ENCODE results near the gene AKT3. TPM values are rescaled to one million over a fixed set of nuclear protein-coding genes. Genes with fewer than 3 reads are reported as not detected.

AKT3 gene
- total and polyA plus RNA-seq, 2 experiments from 2014 or later, result 4.5 to 18.5 TPM

GRCh38 chr1:243587285-243587684 lies 262.8 kb downstream of the AKT3 start:
- Histone ChIP-seq H4K20me1 (replicated peaks; ENCODE audit: insufficient read depth) (no peaks in the 10 kb centered on the region), H3K36me3 (ENCODE audit: insufficient read depth) (peaks cover 4% of the 10 kb centered on the region; the same call in 1 of the 2 replicates), H3K4me3 (no peak overlapping the region), H3K27ac (ENCODE audit: low read depth) (no peak overlapping the region), H3F3A (replicated peaks; ENCODE audit: low read depth) (no peaks in the 10 kb centered on the region), H3K4me2 (no peak overlapping the region), H2AFZ (no peak overlapping the region), H3K9me2 (ENCODE audit: insufficient read depth) (no peaks in the 10 kb centered on the region), H3K79me2 (replicated peaks; ENCODE audit: insufficient read depth) (peaks cover 8% of the 10 kb centered on the region), H3K4me1 (ENCODE audit: insufficient read depth) (no peaks in the 10 kb centered on the region), H3K27me3 (ENCODE audit: insufficient read depth) (no peaks in the 10 kb centered on the region)
- no peak overlapping the region for H3K4me3 Mint-ChIP-seq
- no peak for DNase-seq (ENCODE audit: low spot score)
- H3K27me3 Mint-ChIP-seq (ENCODE audit: insufficient read depth, low read depth, poor library complexity), result no peaks in the 10 kb centered on the region
- H3K9me3 Mint-ChIP-seq, result peaks cover 23% of the 10 kb centered on the region
- H3K4me1 Mint-ChIP-seq, result no peaks in the 10 kb centered on the region
- TF ChIP-seq CREB1 (CRISPR knock-in tag; IDR thresholded peaks at IDR 0.05; ENCODE audit: low read depth), result no peak
- no peak for TF ChIP-seq REST (IDR thresholded peaks at IDR 0.05; ENCODE audit: unreplicated experiment)
- TF ChIP-seq JUNB (IDR thresholded peaks at IDR 0.05; ENCODE audit: unreplicated experiment), result no peak
- no peak for TF ChIP-seq EZH2 (IDR thresholded peaks at IDR 0.05; ENCODE audit: low read depth, unreplicated experiment)
- TF ChIP-seq ZNF114 (CRISPR knock-in tag; IDR thresholded peaks at IDR 0.05), result no peak
- no peak for ATAC-seq
- H3K27ac Mint-ChIP-seq, result no peak overlapping the region
- H3K36me3 Mint-ChIP-seq (ENCODE audit: low read depth), result peaks cover 33% of the 10 kb centered on the region; the same call in 2 of the 3 replicates

DNA sequence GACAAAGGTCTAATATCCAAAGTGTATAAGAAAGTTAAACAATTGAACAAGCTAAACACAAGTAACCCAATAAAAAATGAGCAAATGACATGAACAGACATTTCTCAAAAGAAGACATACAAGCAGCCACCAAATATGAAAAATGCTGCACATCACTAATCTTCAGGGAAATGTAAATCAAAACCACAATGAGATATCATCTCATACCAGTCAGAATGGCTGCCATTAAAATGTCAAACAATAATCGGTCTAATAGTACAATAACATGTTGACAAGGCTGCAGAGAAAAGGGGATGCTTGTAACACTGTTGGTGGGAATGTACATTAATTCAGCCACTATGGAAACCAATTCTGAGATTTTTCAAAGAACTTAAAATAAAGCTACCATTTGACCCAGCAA lies 264.1 kb downstream of the AKT3 start:
- H3K36me3 ChIP-seq (ENCODE audit: insufficient read depth), result peaks cover 4% of the 10 kb centered on the region; the same call in 1 of the 2 replicates
- TF ChIP-seq, protein P1, sequence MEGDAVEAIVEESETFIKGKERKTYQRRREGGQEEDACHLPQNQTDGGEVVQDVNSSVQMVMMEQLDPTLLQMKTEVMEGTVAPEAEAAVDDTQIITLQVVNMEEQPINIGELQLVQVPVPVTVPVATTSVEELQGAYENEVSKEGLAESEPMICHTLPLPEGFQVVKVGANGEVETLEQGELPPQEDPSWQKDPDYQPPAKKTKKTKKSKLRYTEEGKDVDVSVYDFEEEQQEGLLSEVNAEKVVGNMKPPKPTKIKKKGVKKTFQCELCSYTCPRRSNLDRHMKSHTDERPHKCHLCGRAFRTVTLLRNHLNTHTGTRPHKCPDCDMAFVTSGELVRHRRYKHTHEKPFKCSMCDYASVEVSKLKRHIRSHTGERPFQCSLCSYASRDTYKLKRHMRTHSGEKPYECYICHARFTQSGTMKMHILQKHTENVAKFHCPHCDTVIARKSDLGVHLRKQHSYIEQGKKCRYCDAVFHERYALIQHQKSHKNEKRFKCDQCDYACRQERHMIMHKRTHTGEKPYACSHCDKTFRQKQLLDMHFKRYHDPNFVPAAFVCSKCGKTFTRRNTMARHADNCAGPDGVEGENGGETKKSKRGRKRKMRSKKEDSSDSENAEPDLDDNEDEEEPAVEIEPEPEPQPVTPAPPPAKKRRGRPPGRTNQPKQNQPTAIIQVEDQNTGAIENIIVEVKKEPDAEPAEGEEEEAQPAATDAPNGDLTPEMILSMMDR (conservative IDR thresholded peaks at IDR 0.05; ENCODE audit: low read depth in 2 of 2), result no peak
- TF ChIP-seq, protein P2, sequence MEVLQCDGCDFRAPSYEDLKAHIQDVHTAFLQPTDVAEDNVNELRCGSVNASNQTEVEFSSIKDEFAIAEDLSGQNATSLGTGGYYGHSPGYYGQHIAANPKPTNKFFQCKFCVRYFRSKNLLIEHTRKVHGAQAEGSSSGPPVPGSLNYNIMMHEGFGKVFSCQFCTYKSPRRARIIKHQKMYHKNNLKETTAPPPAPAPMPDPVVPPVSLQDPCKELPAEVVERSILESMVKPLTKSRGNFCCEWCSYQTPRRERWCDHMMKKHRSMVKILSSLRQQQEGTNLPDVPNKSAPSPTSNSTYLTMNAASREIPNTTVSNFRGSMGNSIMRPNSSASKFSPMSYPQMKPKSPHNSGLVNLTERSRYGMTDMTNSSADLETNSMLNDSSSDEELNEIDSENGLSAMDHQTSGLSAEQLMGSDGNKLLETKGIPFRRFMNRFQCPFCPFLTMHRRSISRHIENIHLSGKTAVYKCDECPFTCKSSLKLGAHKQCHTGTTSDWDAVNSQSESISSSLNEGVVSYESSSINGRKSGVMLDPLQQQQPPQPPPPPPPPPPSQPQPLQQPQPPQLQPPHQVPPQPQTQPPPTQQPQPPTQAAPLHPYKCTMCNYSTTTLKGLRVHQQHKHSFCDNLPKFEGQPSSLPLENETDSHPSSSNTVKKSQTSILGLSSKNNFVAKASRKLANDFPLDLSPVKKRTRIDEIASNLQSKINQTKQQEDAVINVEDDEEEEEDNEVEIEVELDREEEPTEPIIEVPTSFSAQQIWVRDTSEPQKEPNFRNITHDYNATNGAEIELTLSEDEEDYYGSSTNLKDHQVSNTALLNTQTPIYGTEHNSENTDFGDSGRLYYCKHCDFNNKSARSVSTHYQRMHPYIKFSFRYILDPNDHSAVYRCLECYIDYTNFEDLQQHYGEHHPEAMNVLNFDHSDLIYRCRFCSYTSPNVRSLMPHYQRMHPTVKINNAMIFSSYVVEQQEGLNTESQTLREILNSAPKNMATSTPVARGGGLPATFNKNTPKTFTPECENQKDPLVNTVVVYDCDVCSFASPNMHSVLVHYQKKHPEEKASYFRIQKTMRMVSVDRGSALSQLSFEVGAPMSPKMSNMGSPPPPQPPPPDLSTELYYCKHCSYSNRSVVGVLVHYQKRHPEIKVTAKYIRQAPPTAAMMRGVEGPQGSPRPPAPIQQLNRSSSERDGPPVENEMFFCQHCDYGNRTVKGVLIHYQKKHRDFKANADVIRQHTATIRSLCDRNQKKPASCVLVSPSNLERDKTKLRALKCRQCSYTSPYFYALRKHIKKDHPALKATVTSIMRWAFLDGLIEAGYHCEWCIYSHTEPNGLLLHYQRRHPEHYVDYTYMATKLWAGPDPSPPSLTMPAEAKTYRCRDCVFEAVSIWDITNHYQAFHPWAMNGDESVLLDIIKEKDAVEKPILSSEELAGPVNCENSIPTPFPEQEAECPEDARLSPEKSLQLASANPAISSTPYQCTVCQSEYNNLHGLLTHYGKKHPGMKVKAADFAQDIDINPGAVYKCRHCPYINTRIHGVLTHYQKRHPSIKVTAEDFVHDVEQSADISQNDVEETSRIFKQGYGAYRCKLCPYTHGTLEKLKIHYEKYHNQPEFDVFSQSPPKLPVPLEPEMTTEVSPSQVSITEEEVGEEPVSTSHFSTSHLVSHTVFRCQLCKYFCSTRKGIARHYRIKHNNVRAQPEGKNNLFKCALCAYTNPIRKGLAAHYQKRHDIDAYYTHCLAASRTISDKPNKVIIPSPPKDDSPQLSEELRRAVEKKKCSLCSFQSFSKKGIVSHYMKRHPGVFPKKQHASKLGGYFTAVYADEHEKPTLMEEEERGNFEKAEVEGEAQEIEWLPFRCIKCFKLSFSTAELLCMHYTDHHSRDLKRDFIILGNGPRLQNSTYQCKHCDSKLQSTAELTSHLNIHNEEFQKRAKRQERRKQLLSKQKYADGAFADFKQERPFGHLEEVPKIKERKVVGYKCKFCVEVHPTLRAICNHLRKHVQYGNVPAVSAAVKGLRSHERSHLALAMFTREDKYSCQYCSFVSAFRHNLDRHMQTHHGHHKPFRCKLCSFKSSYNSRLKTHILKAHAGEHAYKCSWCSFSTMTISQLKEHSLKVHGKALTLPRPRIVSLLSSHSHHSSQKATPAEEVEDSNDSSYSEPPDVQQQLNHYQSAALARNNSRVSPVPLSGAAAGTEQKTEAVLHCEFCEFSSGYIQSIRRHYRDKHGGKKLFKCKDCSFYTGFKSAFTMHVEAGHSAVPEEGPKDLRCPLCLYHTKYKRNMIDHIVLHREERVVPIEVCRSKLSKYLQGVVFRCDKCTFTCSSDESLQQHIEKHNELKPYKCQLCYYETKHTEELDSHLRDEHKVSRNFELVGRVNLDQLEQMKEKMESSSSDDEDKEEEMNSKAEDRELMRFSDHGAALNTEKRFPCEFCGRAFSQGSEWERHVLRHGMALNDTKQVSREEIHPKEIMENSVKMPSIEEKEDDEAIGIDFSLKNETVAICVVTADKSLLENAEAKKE (CRISPR knock-in tag; IDR thresholded peaks at IDR 0.05), result no peak
- TF ChIP-seq JUNB (IDR thresholded peaks at IDR 0.05; ENCODE audit: unreplicated experiment) (no peak), NANOG (IDR thresholded peaks at IDR 0.05; ENCODE audit: borderline replicate concordance) (no peak), ZNF331 (CRISPR knock-in tag; IDR thresholded peaks at IDR 0.05; ENCODE audit: low read depth) (no peak), ETS1 (IDR thresholded peaks at IDR 0.05) (no peak)

More for the DNA sequence above, 264.1 kb downstream of the AKT3 start:
- H3F3A ChIP-seq (replicated peaks; ENCODE audit: low read depth), result no peaks in the 10 kb centered on the region
- no peak overlapping the region for H3K4me3 ChIP-seq
- no peaks in the 10 kb centered on the region for H3K4me1 ChIP-seq (ENCODE audit: insufficient read depth)
- H3K4me3 Mint-ChIP-seq, result no peak overlapping the region
- peaks cover 8% of the 10 kb centered on the region for H3K79me2 ChIP-seq (replicated peaks; ENCODE audit: insufficient read depth)
- no peaks in the 10 kb centered on the region for H3K4me1 Mint-ChIP-seq
- H3K27me3 ChIP-seq (ENCODE audit: insufficient read depth), result no peaks in the 10 kb centered on the region
- H3K9me3 Mint-ChIP-seq, result peaks cover 30% of the 10 kb centered on the region
- H2AFZ ChIP-seq, result no peak overlapping the region
- no peaks in the 10 kb centered on the region for H4K20me1 ChIP-seq (replicated peaks; ENCODE audit: insufficient read depth)
- no peak overlapping the region for H3K4me2 ChIP-seq
- DNase-seq (ENCODE audit: low spot score) (no peak), ATAC-seq (no peak)
- H3K36me3 Mint-ChIP-seq (ENCODE audit: low read depth), result peaks cover 40% of the 10 kb centered on the region; the same call in 2 of the 3 replicates
- H3K27ac ChIP-seq (ENCODE audit: low read depth), result no peak overlapping the region
- H3K9me2 ChIP-seq (ENCODE audit: insufficient read depth), result no peaks in the 10 kb centered on the region
- no peak overlapping the region for H3K27ac Mint-ChIP-seq
- no peaks in the 10 kb centered on the region for H3K27me3 Mint-ChIP-seq (ENCODE audit: insufficient read depth, low read depth, poor library complexity)

Measured in GM23338 (cell line).